Measurements from ENCODE around the gene C2orf78. TPM values are rescaled to one million over a fixed set of nuclear protein-coding genes. Genes with fewer than 3 reads are reported as not detected.

The C2orf78 gene
- total and polyA plus RNA-seq, 2 of the 4 experiments (the other 2 are of a cell fraction), result 0.03 TPM; not detected in 1

DNA sequence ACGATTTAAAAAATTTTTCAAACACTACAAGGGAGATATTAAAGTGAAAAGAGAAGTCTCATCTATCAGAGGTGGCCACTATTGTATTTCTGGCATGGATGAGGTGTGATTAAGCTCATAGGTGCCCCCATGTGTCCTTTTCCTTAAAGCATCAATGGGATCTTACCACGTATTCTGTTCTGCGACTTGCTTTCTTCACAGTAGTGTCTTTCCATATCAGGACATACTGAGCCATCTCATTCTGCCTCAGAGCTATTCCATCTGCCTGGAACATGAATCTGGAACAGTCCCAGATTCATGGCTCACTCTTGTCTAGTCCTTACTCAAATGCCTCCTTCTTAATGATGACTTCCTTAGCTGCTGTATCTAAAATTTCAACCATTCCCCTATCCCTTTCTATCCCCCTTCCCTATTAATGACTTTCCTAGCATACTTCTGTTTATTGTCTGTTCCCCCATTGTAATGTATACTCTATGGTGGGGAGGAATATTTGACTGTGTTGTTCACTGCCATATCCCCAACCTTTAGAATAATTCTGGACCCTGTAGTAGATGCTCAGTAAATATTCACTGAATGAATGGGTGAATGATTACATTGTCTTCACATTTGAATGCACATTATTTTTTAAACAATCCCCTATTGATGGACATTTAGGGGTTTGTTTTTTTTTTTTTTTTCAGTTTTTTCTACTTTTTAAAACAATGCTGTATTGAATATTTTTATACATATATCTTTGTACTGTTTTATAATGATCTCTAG, 55.8 kb downstream of the C2orf78 start:
- Histone ChIP-seq H4K20me1 (ENCODE audit: insufficient read depth, low read length) (no peaks in the 10 kb centered on the region; the same call in 1 of the 2 replicates), H3K4me1 (ENCODE audit: control insufficient read depth, insufficient read depth, low read length) (peaks cover 2% of the 10 kb centered on the region; the same call in 1 of the 2 replicates), H2BK5ac (ENCODE audit: low read depth, low read length, poor library complexity, severe bottlenecking) (no peak overlapping the region), H3K27ac (ENCODE audit: insufficient read depth, low read length) (no peak overlapping the region), H3K36me3 (ENCODE audit: control insufficient read depth, insufficient read depth, low read length) (peaks cover 14% of the 10 kb centered on the region), H3K4me3 (ENCODE audit: insufficient read depth, low read depth, low read length) (no peak overlapping the region), H2BK15ac (ENCODE audit: low read depth, low read length) (no peak overlapping the region; the same call in 2 of the 3 replicates), H3K9me1 (ENCODE audit: insufficient read depth, low read length) (peaks cover 4% of the 10 kb centered on the region; the same call in 1 of the 2 replicates), H2AK9ac (replicated peaks; ENCODE audit: low read depth, low read length, poor library complexity) (no peak overlapping the region), H2BK120ac (ENCODE audit: low read depth, low read length) (no peak overlapping the region), H3K9ac (ENCODE audit: low read depth, low read length) (no peak overlapping the region), H2AFZ (replicated peaks; ENCODE audit: low read length, poor library complexity) (no peak overlapping the region), H3K79me1 (ENCODE audit: low read depth in 1 of 2, low read length in 2 of 2) (peaks cover 3 to 40% of the 10 kb centered on the region in 2 experiments; a peak in 3 of 4 replicates), H4K8ac (ENCODE audit: low read depth in 2 of 2, low read length in 2 of 2) (no peak overlapping the region), H3K4me2 (ENCODE audit: low read depth, low read length) (no peak overlapping the region), H3K9me3 (ENCODE audit: control insufficient read depth, insufficient read depth, low read length) (no peaks in the 10 kb centered on the region), H3K14ac (replicated peaks; ENCODE audit: low read depth, low read length) (peak overlapping the region; percentile 16; the same call in 1 of the 2 replicates), H2BK20ac (ENCODE audit: low read depth, low read length) (no peak overlapping the region), H2AK5ac (ENCODE audit: low read depth, low read length) (no peak overlapping the region), H3K27me3 (ENCODE audit: control insufficient read depth, insufficient read depth, low read length) (no peaks in the 10 kb centered on the region), H3K4ac (ENCODE audit: low read depth, low read length) (no peak overlapping the region), H3K18ac (ENCODE audit: low read depth, low read length) (no peak overlapping the region), H3K56ac (ENCODE audit: extremely low read depth, insufficient read depth, low read length) (no peak overlapping the region), H4K91ac (ENCODE audit: insufficient read depth, low read depth, low read length) (no peak overlapping the region), H4K5ac (ENCODE audit: low read depth, low read length) (no peak overlapping the region), H3K23ac (ENCODE audit: low read depth, low read length) (peak overlapping the region; percentile 41)
- in situ Hi-C loops (cut with MboI; ENCODE audit: low sequenced_read_pairs) (loop anchor here (25.0 kb wide), 1 partner anchor 297 kb away; the partner anchor contains the start of gene BOLA3), dilution Hi-C loops (cut with HindIII; ENCODE audit: low sequenced_read_pairs, unreplicated experiment) (loop anchor here (25.0 kb wide), 1 partner anchor 272 kb away; no protein-coding TSS in a partner anchor), intact Hi-C loops (cut with micrococcal nuclease) (no loop called here)
- WGBS, 2 experiments (ENCODE audit: extremely low coverage in 2 of 2, insufficient read length in 1 of 2), result 96% methylated on average over 2 of the region's 3 CpGs; no CpG with 5 or more reads in 1 of the 2 experiments
- POLR2A ChIA-PET (ENCODE audit: unreplicated experiment), result no interaction called here
- BruUV-seq (replicated peaks), result no TSS peak
- CTCF ChIA-PET, result interaction anchor here (0.6 to 1.5 kb wide), 2 partner anchors 16 to 276 kb away, joined by 3 read pairs; no protein-coding TSS in a partner anchor
- TF ChIP-seq RFX5 (IDR thresholded peaks at IDR 0.05; ENCODE audit: low read depth, low read length) (no peak), RAD21 (IDR thresholded peaks at IDR 0.05; ENCODE audit: low read length) (no peak), NFE2L2 (IDR thresholded peaks at IDR 0.05; ENCODE audit: low read depth, low read length) (no peak), FOS (IDR thresholded peaks at IDR 0.05; ENCODE audit: low read depth, low read length) (no peak), CEBPB (IDR thresholded peaks at IDR 0.05; ENCODE audit: low read depth, low read length) (no peak), MAFK (IDR thresholded peaks at IDR 0.05; ENCODE audit: low read depth, low read length) (no peak), CHD1 (IDR thresholded peaks at IDR 0.05; ENCODE audit: low read depth, low read length) (no peak), RCOR1 (IDR thresholded peaks at IDR 0.05; ENCODE audit: insufficient replicate concordance, low read length) (no peak), POLR2A (IDR thresholded peaks at IDR 0.05; ENCODE audit: low read depth, low read length) (no peak), SMC3 (IDR thresholded peaks at IDR 0.05; ENCODE audit: low read depth, low read length) (no peak), BHLHE40 (IDR thresholded peaks at IDR 0.05; ENCODE audit: low read depth, low read length) (no peak)
- TF ChIP-seq, protein P1, sequence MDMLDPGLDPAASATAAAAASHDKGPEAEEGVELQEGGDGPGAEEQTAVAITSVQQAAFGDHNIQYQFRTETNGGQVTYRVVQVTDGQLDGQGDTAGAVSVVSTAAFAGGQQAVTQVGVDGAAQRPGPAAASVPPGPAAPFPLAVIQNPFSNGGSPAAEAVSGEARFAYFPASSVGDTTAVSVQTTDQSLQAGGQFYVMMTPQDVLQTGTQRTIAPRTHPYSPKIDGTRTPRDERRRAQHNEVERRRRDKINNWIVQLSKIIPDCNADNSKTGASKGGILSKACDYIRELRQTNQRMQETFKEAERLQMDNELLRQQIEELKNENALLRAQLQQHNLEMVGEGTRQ (IDR thresholded peaks at IDR 0.05; ENCODE audit: low read depth, low read length), result no peak
- TF ChIP-seq, protein P2, sequence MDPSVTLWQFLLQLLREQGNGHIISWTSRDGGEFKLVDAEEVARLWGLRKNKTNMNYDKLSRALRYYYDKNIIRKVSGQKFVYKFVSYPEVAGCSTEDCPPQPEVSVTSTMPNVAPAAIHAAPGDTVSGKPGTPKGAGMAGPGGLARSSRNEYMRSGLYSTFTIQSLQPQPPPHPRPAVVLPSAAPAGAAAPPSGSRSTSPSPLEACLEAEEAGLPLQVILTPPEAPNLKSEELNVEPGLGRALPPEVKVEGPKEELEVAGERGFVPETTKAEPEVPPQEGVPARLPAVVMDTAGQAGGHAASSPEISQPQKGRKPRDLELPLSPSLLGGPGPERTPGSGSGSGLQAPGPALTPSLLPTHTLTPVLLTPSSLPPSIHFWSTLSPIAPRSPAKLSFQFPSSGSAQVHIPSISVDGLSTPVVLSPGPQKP (IDR thresholded peaks at IDR 0.05; ENCODE audit: borderline replicate concordance, low read depth, low read length), result no peak
- no peak for ATAC-seq (ENCODE audit: low read depth)
- peak; percentile 47 for DNase-seq

Data from IMR-90 (cell line).